ENCODE measurements around the gene NRIP1.
"Not testable (repeated sequence)": the region's sequence is repeated elsewhere in the genome, so short reads cannot be mapped to it uniquely, and the experiment has no call there.

NRIP1 gene

DNA sequence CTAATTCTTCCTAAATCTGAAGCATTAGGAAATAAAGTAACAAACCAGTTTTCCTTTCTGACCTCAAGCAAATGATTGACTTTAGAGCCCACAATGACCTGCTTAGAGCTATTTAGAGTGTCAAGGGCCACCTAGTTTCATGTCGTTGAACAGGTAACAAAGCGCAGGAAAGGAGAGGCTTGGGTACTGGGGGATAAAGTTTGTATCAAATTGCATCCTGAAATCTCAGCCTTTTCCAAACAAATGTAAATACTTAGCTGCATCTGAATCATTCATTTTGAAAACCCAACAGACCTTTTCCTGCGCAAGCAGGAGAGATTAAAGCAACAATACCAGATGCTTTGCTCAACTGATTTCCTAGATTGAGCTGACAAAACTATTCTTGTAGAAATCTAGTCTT, 121.2 kb downstream of the NRIP1 start:
- Histone ChIP-seq H3K27me3 (ENCODE audit: insufficient read depth, low read depth) (no peaks in the 10 kb centered on the region), H3K36me3 (ENCODE audit: insufficient read depth) (no peaks in the 10 kb centered on the region), H3K27ac (no peak overlapping the region), H3K4me2 (no peak overlapping the region), H3K9ac (no peak overlapping the region), H3K4me3 (IDR thresholded peaks at IDR 0.05; ENCODE audit: insufficient read depth, low read depth, low read length) (no peak overlapping the region), H3K79me2 (ENCODE audit: insufficient read depth, low read depth) (no peaks in the 10 kb centered on the region), H2AFZ (ENCODE audit: low read depth) (no peak overlapping the region), H4K20me1 (ENCODE audit: insufficient read depth) (no peaks in the 10 kb centered on the region), H3K4me1 (ENCODE audit: low read depth, poor library complexity, severe bottlenecking) (no peaks in the 10 kb centered on the region)
- TF ChIP-seq CTCF (conservative IDR thresholded peaks at IDR 0.05; ENCODE audit: low read depth, low read length) = no peak

GRCh38 chr21:14942801-14943490, 121.9 kb downstream of the NRIP1 start:
- Histone ChIP-seq H3K4me3 (IDR thresholded peaks at IDR 0.05; ENCODE audit: insufficient read depth, low read depth, low read length) (no peak overlapping the region), H2AFZ (ENCODE audit: low read depth) (no peak overlapping the region), H4K20me1 (ENCODE audit: insufficient read depth) (no peaks in the 10 kb centered on the region), H3K27ac (no peak overlapping the region), H3K27me3 (ENCODE audit: insufficient read depth, low read depth) (no peaks in the 10 kb centered on the region), H3K4me2 (no peak overlapping the region), H3K4me1 (ENCODE audit: low read depth, poor library complexity, severe bottlenecking) (no peaks in the 10 kb centered on the region), H3K36me3 (ENCODE audit: insufficient read depth) (no peaks in the 10 kb centered on the region), H3K79me2 (ENCODE audit: insufficient read depth, low read depth) (no peaks in the 10 kb centered on the region), H3K9ac (no peak overlapping the region)
- TF ChIP-seq CTCF (conservative IDR thresholded peaks at IDR 0.05; ENCODE audit: low read depth, low read length) = no peak

DNA sequence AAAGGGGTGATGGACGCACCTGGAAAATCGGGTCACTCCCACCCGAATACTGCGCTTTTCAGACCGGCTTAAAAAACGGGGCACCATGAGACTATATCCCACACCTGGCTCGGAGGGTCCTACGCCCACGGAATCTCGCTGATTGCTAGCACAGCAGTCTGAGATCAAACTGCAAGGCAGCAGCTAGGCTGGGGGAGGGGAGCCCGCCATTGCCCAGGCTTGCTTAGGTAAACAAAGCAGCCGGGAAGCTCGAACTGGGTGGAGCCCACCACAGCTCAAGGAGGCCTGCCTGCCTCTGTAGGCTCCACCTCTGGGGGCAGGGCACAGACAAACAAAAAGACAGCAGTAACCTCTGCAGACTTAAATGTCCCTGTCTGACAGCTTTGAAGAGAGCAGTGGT, 137.5 kb downstream of the NRIP1 start:
- not testable (repeated sequence) for H3K9ac ChIP-seq; H2AFZ ChIP-seq (ENCODE audit: low read depth); H4K20me1 ChIP-seq (ENCODE audit: insufficient read depth); H3K27ac ChIP-seq; H3K27me3 ChIP-seq (ENCODE audit: insufficient read depth, low read depth); H3K36me3 ChIP-seq (ENCODE audit: insufficient read depth); H3K4me1 ChIP-seq (ENCODE audit: low read depth, poor library complexity, severe bottlenecking); H3K4me2 ChIP-seq; H3K79me2 ChIP-seq (ENCODE audit: insufficient read depth, low read depth); H3K4me3 ChIP-seq (IDR thresholded peaks at IDR 0.05; ENCODE audit: insufficient read depth, low read depth, low read length)

GRCh38 chr21:14926186-14926585, 138.6 kb downstream of the NRIP1 start:
- Histone ChIP-seq H3K4me1 (ENCODE audit: low read depth, poor library complexity, severe bottlenecking) (no peaks in the 10 kb centered on the region), H3K27ac (no peak overlapping the region), H3K4me2 (no peak overlapping the region), H3K9ac (no peak overlapping the region), H3K27me3 (ENCODE audit: insufficient read depth, low read depth) (no peaks in the 10 kb centered on the region), H4K20me1 (ENCODE audit: insufficient read depth) (no peaks in the 10 kb centered on the region), H3K36me3 (ENCODE audit: insufficient read depth) (no peaks in the 10 kb centered on the region), H3K79me2 (ENCODE audit: insufficient read depth, low read depth) (no peaks in the 10 kb centered on the region), H2AFZ (ENCODE audit: low read depth) (no peak overlapping the region), H3K4me3 (IDR thresholded peaks at IDR 0.05; ENCODE audit: insufficient read depth, low read depth, low read length) (no peak overlapping the region)
- TF ChIP-seq CTCF (conservative IDR thresholded peaks at IDR 0.05; ENCODE audit: low read depth, low read length) = no peak

- no peak for TF ChIP-seq CTCF (conservative IDR thresholded peaks at IDR 0.05; ENCODE audit: low read depth, low read length)
- no peaks in the 10 kb centered on the region for H3K4me1 ChIP-seq (ENCODE audit: low read depth, poor library complexity, severe bottlenecking)
- no peak overlapping the region for H3K9ac ChIP-seq
- H2AFZ ChIP-seq (ENCODE audit: low read depth) = no peak overlapping the region
- no peak overlapping the region for H3K4me3 ChIP-seq (IDR thresholded peaks at IDR 0.05; ENCODE audit: insufficient read depth, low read depth, low read length)
- no peak overlapping the region for H3K4me2 ChIP-seq
- H3K36me3 ChIP-seq (ENCODE audit: insufficient read depth) = no peaks in the 10 kb centered on the region
- H3K27ac ChIP-seq = no peak overlapping the region
- H3K27me3 ChIP-seq (ENCODE audit: insufficient read depth, low read depth) = no peaks in the 10 kb centered on the region
- H4K20me1 ChIP-seq (ENCODE audit: insufficient read depth) = no peaks in the 10 kb centered on the region
- H3K79me2 ChIP-seq (ENCODE audit: insufficient read depth, low read depth) = no peaks in the 10 kb centered on the region
These were observed 141.3 kb downstream of the NRIP1 start for GRCh38 chr21:14923468-14923867.

Measured in KMS-11 (cell line).